ENCODE measurements around the gene NEDD4L.

DNA sequence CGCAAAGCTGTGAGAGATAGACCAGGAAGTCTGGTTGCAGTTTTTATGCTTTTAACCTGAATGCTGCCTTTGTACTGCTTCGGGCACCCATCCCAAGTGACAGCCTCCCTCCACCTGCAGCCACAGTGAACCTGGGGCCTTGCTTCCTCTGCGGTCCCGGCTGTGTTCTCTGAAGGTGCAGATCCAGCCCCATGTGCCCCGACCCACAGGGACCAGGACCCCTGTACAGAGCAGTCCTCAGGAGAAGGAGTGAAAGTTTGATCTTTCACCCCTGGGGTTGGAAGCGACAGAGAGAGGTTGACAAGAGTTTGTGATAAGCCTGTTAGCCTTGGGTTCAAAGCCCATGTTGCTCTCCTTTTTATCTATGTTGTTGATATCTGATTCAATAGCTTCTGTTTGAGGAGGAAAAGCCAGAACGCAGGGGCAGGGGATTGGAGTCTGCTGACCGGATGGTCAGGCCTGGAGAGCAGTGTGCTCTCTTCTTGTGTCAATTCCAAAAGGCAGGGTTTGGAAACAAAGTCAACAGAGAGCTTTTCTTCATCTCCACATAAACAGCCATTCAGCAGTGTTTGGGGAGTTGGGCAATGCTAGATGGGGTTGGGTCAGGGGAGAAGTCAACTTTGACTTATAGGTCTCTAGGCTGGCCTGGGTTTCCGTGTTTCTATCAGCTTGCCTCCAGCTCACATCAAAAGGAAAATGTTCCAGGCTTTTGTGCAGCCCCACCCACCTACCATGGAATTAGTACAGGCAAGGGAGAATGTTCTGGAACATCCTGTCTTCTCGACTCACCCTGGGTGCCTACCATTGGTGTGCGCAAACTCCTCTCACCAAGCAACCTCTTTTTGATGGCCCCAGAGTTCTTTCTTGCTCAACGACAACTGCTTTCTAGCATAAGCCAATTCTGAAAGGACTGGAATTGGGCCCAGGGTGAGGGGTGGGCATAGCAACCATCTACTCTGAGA, 369.9 kb downstream of the NEDD4L start:
- TF ChIP-seq, protein P1, sequence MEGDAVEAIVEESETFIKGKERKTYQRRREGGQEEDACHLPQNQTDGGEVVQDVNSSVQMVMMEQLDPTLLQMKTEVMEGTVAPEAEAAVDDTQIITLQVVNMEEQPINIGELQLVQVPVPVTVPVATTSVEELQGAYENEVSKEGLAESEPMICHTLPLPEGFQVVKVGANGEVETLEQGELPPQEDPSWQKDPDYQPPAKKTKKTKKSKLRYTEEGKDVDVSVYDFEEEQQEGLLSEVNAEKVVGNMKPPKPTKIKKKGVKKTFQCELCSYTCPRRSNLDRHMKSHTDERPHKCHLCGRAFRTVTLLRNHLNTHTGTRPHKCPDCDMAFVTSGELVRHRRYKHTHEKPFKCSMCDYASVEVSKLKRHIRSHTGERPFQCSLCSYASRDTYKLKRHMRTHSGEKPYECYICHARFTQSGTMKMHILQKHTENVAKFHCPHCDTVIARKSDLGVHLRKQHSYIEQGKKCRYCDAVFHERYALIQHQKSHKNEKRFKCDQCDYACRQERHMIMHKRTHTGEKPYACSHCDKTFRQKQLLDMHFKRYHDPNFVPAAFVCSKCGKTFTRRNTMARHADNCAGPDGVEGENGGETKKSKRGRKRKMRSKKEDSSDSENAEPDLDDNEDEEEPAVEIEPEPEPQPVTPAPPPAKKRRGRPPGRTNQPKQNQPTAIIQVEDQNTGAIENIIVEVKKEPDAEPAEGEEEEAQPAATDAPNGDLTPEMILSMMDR (IDR thresholded peaks at IDR 0.05) = no peak
- TF ChIP-seq POLR2A (IDR thresholded peaks at IDR 0.05) = no peak

All from testis (tissue), 2 donors.